PC-9 (cell line): Measurements from ENCODE around the gene KIF26B. TPM values are rescaled to one million over a fixed set of nuclear protein-coding genes. Genes with fewer than 3 reads are reported as not detected.

Experiments
- BruUV-seq: library from RNA; stranded (reverse); fragments of 400-500 nt; replicated peaks from 2 replicates; lab custom pipeline; 2021; lab: Mats Ljungman, UMichigan
- CTCF ChIA-PET: fragments of 300-600 bp; sonication (Branson Sonifier 250); formaldehyde crosslinking; loops from one replicate; lab custom pipeline; 2022; ENCODE audit warnings: antibody characterized with exemption; lab: Charles Lee
- POLR2A ChIA-PET: fragments of 300-600 bp; sonication (Branson Sonifier 250); formaldehyde crosslinking; loops from one replicate; lab custom pipeline; 2022; ENCODE audit warnings: antibody characterized with exemption; ENCODE audit not compliant: unreplicated experiment; lab: Charles Lee
- DNase-seq, 2 experiments: peaks; one replicate each; pipeline versions ENCODE4 v3.0.0 to v3.0.0-alpha.2; 2015 to 2022; ENCODE audit warnings: mixed read lengths in 1 of 2
- H2AFZ ChIP-seq: fragments of 200-600 bp; sonication (generic); 2 replicates; pipeline ENCODE4 v1.8.1; 2017; ENCODE audit warnings: antibody characterized with exemption
- H3F3A ChIP-seq: fragments of 200-600 bp; sonication (generic); 2 replicates; pipeline ENCODE4 v1.8.1; 2017; ENCODE audit warnings: antibody characterized with exemption, mild to moderate bottlenecking, low read depth; ENCODE audit not compliant: insufficient read depth
- H3K27ac ChIP-seq: fragments of 200-600 bp; sonication (generic); 2 replicates; pipeline ENCODE4 v1.6.1; 2016; ENCODE audit warnings: mixed run types
- H3K27me3 ChIP-seq: fragments of 200-600 bp; sonication (generic); 2 replicates; pipeline ENCODE4 v1.6.1; 2016; ENCODE audit warnings: low read depth, mixed run types; ENCODE audit not compliant: insufficient read depth
- H3K36me3 ChIP-seq: fragments of 200-600 bp; sonication (generic); 2 replicates; pipeline ENCODE4 v1.6.1; 2016; ENCODE audit warnings: low read depth, mixed run types
- H3K4me1 ChIP-seq: fragments of 200-600 bp; sonication (generic); replicated peaks from 2 replicates; pipeline ENCODE4 v1.6.1; 2016; ENCODE audit warnings: mixed run types; ENCODE audit not compliant: insufficient read depth
- H3K4me2 ChIP-seq: fragments of 200-600 bp; sonication (generic); 2 replicates; pipeline ENCODE4 v1.6.1; 2017; ENCODE audit warnings: mixed run types
- H3K4me3 ChIP-seq: fragments of 200-600 bp; sonication (generic); 2 replicates; pipeline ENCODE4 v1.6.1; 2016; ENCODE audit warnings: mixed run types
- H3K79me2 ChIP-seq: fragments of 200-600 bp; sonication (generic); 2 replicates; pipeline ENCODE4 v1.6.1; 2017; ENCODE audit warnings: low read depth, mixed run types
- H3K9me2 ChIP-seq: fragments of 200-600 bp; sonication (generic); 2 replicates; pipeline ENCODE4 v1.8.1; 2017; ENCODE audit warnings: mild to moderate bottlenecking; ENCODE audit not compliant: insufficient read depth
- H3K9me3 ChIP-seq: fragments of 200-600 bp; sonication (generic); 2 replicates; pipeline ENCODE4 v1.8.1; 2016; ENCODE audit warnings: low read depth; ENCODE audit not compliant: insufficient read depth
- H4K20me1 ChIP-seq: fragments of 200-600 bp; sonication (generic); 2 replicates; pipeline ENCODE4 v1.8.1; 2017; ENCODE audit not compliant: insufficient read depth
- EZH2 ChIP-seq: fragments of 200-600 bp; sonication (generic); IDR thresholded peaks from 2 replicates; pipeline ENCODE4 v1.8.0; 2017; ENCODE audit warnings: antibody characterized with exemption, low read depth
- intact Hi-C: fragments of 100-400 bp; cut with micrococcal nuclease; formaldehyde crosslinking; loops from one replicate; pipeline ENCODE4 v1.10.0; 2022; ENCODE audit not compliant: unreplicated experiment
- total RNA-seq: library from RNA; stranded (reverse); gene quantifications from 2 replicates; pipeline ENCODE4 v1.2.3, GENCODE V29; 2021
- TF ChIP-seq, protein P1 (sequence below): fragments of 200-600 bp; sonication (generic); conservative IDR thresholded peaks from 2 replicates; pipeline ENCODE4 v1.6.1; 2017; ENCODE audit warnings: mixed run types, antibody characterized with exemption, mild to moderate bottlenecking, moderate library complexity

The KIF26B gene
- total RNA-seq, 1 experiment from 2014 or later = 0.11 TPM

DNA sequence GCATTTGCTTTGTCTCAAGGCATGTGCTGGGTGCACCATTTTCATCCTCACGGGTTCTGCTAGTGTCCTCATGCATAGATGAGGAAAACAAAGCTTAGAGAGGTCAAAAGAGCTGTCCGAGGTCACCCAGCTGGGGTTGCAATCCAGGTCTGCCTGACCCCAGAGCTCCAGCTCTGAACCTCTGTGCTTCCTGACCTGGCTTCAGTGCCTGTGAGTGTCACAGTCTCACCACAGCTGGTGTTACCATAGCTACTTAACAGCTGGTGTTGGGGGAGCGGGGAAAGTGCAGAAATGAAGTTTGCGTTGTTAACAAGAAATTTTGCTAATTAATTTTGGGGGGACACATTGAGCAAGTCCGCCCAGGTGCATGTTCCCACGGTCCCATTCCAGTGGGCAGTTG, 328.5 kb downstream of the KIF26B start:
- no TSS peak for BruUV-seq
- no peak overlapping the region for H2AFZ ChIP-seq
- no peaks in the 10 kb centered on the region for H3K9me3 ChIP-seq
- no peak overlapping the region for H3K4me3 ChIP-seq
- H3K79me2 ChIP-seq = no peaks in the 10 kb centered on the region
- intact Hi-C loops = no loop called here
- no peak for DNase-seq
- H3K27me3 ChIP-seq = peaks cover 69% of the 10 kb centered on the region
- H3K36me3 ChIP-seq = no peaks in the 10 kb centered on the region
- H3K27ac ChIP-seq = no peak overlapping the region
- H3K4me1 ChIP-seq = no peaks in the 10 kb centered on the region
- H3F3A ChIP-seq = no peaks in the 10 kb centered on the region
- ChIA-PET CTCF (no interaction called here), POLR2A (no interaction called here)
- no peak overlapping the region for H3K4me2 ChIP-seq
- H4K20me1 ChIP-seq = no peaks in the 10 kb centered on the region
- TF ChIP-seq, protein P1, sequence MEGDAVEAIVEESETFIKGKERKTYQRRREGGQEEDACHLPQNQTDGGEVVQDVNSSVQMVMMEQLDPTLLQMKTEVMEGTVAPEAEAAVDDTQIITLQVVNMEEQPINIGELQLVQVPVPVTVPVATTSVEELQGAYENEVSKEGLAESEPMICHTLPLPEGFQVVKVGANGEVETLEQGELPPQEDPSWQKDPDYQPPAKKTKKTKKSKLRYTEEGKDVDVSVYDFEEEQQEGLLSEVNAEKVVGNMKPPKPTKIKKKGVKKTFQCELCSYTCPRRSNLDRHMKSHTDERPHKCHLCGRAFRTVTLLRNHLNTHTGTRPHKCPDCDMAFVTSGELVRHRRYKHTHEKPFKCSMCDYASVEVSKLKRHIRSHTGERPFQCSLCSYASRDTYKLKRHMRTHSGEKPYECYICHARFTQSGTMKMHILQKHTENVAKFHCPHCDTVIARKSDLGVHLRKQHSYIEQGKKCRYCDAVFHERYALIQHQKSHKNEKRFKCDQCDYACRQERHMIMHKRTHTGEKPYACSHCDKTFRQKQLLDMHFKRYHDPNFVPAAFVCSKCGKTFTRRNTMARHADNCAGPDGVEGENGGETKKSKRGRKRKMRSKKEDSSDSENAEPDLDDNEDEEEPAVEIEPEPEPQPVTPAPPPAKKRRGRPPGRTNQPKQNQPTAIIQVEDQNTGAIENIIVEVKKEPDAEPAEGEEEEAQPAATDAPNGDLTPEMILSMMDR = no peak
- no peak for TF ChIP-seq EZH2
- no peaks in the 10 kb centered on the region for H3K9me2 ChIP-seq

DNA sequence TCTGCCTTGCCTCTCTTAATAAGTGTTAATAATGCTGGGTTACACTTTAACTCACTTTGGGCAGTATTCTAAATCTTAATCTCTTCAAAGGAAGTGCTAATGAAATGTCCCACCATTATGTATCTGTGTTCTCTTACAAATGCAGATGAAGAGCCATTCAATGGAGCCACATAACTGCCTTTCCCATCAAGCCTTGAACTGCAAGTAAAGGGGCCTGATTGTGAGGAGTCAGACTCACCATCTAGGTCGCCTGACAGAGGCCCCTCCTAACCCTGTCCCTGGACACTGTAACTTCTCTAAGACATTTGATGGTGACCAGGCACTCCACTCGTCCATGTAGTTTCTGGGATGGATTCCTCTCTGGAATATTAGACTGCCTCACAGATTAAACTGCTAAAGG, 329.4 kb downstream of the KIF26B start:
- Histone ChIP-seq H3K4me2 (no peak overlapping the region), H3F3A (no peaks in the 10 kb centered on the region), H3K4me3 (no peak overlapping the region), H3K36me3 (no peaks in the 10 kb centered on the region), H3K4me1 (no peaks in the 10 kb centered on the region), H3K27me3 (peaks cover 72% of the 10 kb centered on the region), H3K9me2 (no peaks in the 10 kb centered on the region), H4K20me1 (no peaks in the 10 kb centered on the region), H3K79me2 (no peaks in the 10 kb centered on the region), H3K27ac (no peak overlapping the region), H2AFZ (no peak overlapping the region), H3K9me3 (no peaks in the 10 kb centered on the region)
- BruUV-seq = no TSS peak
- ChIA-PET CTCF (no interaction called here), POLR2A (no interaction called here)
- TF ChIP-seq, protein P1 = no peak
- no peak for TF ChIP-seq EZH2
- no peak for DNase-seq
- intact Hi-C loops = no loop called here

DNA sequence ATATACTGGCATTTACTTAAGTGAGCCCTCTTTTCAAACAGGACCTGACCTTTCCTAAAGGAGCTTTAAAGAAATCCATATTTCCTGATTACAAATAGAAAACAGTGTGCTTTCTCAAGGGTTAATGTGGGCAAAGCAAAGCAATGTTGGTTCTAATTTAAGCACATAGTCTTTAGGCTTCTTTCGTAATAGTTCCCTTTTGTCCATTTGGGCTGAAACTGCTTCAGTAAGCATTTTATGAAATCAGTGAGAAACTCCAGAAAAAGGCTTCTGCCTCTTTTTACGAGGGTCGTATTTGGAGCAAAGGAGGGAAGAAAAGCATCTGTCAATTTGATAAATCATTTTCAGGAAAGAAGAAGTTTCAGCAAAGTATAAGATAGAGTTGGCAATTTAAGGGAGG, 331.2 kb downstream of the KIF26B start:
- BruUV-seq = no TSS peak
- POLR2A ChIA-PET = no interaction called here
- intact Hi-C loops = no loop called here
- Histone ChIP-seq H3K4me2 (no peak overlapping the region), H3K4me1 (no peaks in the 10 kb centered on the region), H4K20me1 (no peaks in the 10 kb centered on the region), H3K9me3 (no peaks in the 10 kb centered on the region), H3F3A (no peaks in the 10 kb centered on the region), H3K27me3 (peaks cover 68% of the 10 kb centered on the region), H3K4me3 (no peak overlapping the region), H3K27ac (no peak overlapping the region), H3K9me2 (no peaks in the 10 kb centered on the region), H2AFZ (no peak overlapping the region), H3K79me2 (no peaks in the 10 kb centered on the region), H3K36me3 (no peaks in the 10 kb centered on the region)
- CTCF ChIA-PET = no interaction called here
- TF ChIP-seq, protein P1 = no peak
- no peak for TF ChIP-seq EZH2
- DNase-seq = no peak
